Naive B cell (primary cell): ENCODE results near the gene PTPRH. TPM values are rescaled to one million over a fixed set of nuclear protein-coding genes. Genes with fewer than 3 reads are reported as not detected.
"Not testable (repeated sequence)": the region's sequence is repeated elsewhere in the genome, so short reads cannot be mapped to it uniquely, and the experiment has no call there.

Source experiments
- ATAC-seq, 2 donors: fragments of 150-1000 bp; cut with Tn5 transposase; 2 replicates each; pipeline ENCODE4 v1.10.0; 2021; ENCODE audit warnings: low read depth in 2 of 2, mild to moderate bottlenecking in 2 of 2, moderate library complexity in 2 of 2
- DNase-seq: peaks from one replicate; pipeline ENCODE4 v3.0.0; 2022
- H3K27ac Mint-ChIP-seq, 6 donors: one replicate each; pipeline ENCODE4 v1.8.0; 2020 to 2022; ENCODE audit warnings: mild to moderate bottlenecking in 6 of 6, mixed read lengths in 6 of 6, moderate library complexity in 5 of 6, inconsistent platforms in 2 of 6
- H3K27me3 Mint-ChIP-seq, 3 donors: one replicate each; pipeline ENCODE4 v1.8.0; 2021 to 2022; ENCODE audit warnings: mixed read lengths in 3 of 3, mild to moderate bottlenecking in 1 of 3
- H3K36me3 Mint-ChIP-seq, 2 donors: one replicate each; pipeline ENCODE4 v1.8.0; 2020 to 2022; ENCODE audit warnings: mixed read lengths in 2 of 2, inconsistent platforms in 1 of 2, mild to moderate bottlenecking in 1 of 2
- H3K4me1 Mint-ChIP-seq, 3 donors: one replicate each; pipeline ENCODE4 v1.8.0; 2020 to 2022; ENCODE audit warnings: mixed read lengths in 3 of 3, inconsistent platforms in 1 of 3, mild to moderate bottlenecking in 1 of 3, moderate library complexity in 1 of 3
- H3K4me3 Mint-ChIP-seq, 8 donors: one replicate each; pipeline ENCODE4 v1.8.0; 2020 to 2022; ENCODE audit warnings: mild to moderate bottlenecking in 8 of 8, mixed read lengths in 8 of 8, moderate library complexity in 8 of 8, inconsistent platforms in 2 of 8
- H3K9me3 Mint-ChIP-seq, 7 donors: one replicate each; pipeline ENCODE4 v1.8.0; 2020 to 2022; ENCODE audit warnings: mixed read lengths in 7 of 7, mild to moderate bottlenecking in 5 of 7, inconsistent platforms in 2 of 7, moderate library complexity in 1 of 7
- polyA plus RNA-seq, 6 donors: library from polyadenylated mRNA; unstranded; fragments of 300-500 nt; fragmentation: Illumina TruSeq; gene quantifications; one replicate each; pipeline ENCODE4 v1.2.3, GENCODE V29; 2021; ENCODE audit warnings: low read depth in 6 of 6

PTPRH gene
- polyA plus RNA-seq, 6 donors from 2014 or later: not detected

DNA sequence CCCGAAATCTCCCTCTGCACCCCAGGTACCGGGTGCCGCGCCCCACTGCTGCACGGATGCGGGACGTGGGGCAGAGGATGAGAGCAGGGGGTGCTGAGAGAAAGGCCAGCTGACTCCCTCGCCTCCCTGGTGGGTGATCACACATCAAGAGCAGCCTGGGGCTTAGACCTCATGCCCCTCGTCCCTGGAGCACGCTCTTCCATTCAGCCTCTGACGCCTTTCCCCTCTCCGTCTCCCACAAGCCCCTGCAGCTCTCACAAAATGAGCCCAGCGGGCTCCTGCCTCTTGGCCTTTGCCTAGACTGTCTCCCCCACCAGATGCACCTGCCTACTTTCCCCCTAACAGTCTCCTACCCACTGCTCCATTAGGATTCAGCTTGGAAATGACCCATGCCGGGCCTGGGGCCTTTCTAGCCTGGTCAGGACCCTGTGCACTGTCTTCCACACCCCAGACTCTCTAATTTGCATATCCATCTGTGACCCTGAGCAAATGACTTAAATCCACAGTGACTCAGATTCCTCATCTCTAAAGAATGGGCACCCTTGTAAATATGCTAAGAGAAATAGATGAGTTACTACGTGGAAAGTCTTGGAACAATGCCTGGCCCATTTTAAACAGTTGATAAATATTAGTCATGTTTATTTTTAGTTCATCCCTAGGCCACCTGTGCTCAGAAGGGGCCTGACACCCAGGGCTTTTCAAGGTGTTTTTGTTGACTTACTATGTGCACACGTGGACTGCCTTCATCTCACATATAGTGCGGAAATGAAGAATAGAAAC, 582 bp upstream of the PTPRH start:
- Mint-ChIP-seq H3K4me1 (peaks cover 0 to 4% (median 3%) of the 10 kb centered on the region in 3 donors), H3K36me3 (peaks cover 0 to 10% of the 10 kb centered on the region in 2 donors), H3K4me3 (peak overlapping the region in 1 of 8 donors; percentile 45), H3K27ac (peak overlapping the region in 2 of 6 donors; percentile 24 to 72), H3K27me3 (peaks cover 14 to 69% (median 51%) of the 10 kb centered on the region in 3 donors), H3K9me3 (peaks cover 5 to 24% (median 14%) of the 10 kb centered on the region in 7 donors)
- DNase-seq (no peak), ATAC-seq (no peak)

DNA sequence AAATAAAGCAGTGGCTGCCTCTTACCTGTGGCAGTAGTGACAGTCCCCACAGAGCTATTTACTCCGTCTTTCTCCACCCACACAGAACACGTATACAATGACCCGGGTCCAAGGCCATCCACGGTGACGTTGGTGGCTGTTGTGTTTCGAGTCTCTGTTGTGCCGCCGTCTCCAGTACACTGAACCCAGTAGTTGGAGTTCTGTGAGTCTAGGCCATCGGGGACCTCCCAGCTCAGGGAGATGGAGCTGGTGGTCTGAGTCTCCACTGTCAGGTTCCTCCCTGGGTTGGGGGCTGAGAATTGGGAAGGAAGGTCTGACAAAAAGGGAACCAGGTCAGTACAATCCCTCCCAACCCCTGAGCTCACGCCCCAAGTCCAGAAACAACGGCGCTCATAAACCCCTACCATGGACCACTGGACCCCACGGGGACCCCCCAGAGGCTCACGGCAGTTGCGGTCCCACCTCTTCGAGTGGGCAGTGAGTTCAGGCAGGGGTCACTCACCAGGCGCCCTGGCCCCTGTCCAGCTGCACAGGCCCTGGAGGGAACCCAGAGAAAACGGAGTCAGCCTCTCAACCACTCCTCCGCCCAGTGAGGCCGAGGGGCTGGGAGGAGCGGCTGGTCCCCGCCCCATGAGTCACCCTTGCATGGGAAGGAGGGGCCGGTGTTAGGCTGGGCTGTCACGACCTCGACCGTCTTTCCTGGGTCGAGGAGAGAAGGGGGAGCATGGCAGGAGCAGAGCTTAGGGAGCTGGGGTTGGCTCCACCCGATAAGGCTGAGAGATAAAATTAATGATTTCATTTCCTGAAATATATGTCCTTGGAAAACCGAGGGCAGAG, 2.4 kb downstream of the PTPRH start:
- H3K9me3 Mint-ChIP-seq: peaks cover 0 to 4% (median 0%) of the 10 kb centered on the region in 7 donors
- peaks cover 16 to 58% (median 52%) of the 10 kb centered on the region in 3 donors for H3K27me3 Mint-ChIP-seq
- H3K4me1 Mint-ChIP-seq: peaks cover 0 to 6% (median 4%) of the 10 kb centered on the region in 3 donors
- peak overlapping the region in 1 of 6 donors; percentile 39 for H3K27ac Mint-ChIP-seq
- no peak for ATAC-seq
- H3K4me3 Mint-ChIP-seq: no peak overlapping the region
- H3K36me3 Mint-ChIP-seq: peaks cover 0 to under 1% of the 10 kb centered on the region in 2 donors
- DNase-seq: no peak

DNA sequence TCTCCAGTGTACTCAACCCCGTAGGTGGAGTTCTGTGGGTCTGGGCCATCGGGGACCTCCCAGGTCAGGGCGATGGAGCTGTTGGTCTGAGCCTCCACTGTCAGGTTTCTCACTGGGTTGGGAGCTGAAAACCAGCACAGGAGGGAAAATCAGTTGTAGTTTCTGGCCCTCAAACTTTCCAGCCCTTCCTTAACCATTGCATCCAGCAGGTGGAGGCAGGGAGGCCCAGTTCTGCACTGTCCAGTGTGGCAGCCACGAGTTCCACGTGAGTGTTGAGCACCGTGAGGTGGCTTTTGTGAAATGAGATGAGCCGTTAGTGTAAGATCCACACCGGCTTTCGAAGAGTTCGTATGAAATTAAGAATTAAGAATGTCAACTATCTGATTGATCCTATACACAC, 7.1 kb downstream of the PTPRH start:
- DNase-seq, H3K27ac Mint-ChIP-seq, H3K4me3 Mint-ChIP-seq, H3K9me3 Mint-ChIP-seq, H3K36me3 Mint-ChIP-seq, H3K4me1 Mint-ChIP-seq: not testable (repeated sequence)
- ATAC-seq: peak in 1 of 2 donors; percentile 30
- H3K27me3 Mint-ChIP-seq: peaks cover 33 to 66% (median 64%) of the 10 kb centered on the region in 3 donors

DNA sequence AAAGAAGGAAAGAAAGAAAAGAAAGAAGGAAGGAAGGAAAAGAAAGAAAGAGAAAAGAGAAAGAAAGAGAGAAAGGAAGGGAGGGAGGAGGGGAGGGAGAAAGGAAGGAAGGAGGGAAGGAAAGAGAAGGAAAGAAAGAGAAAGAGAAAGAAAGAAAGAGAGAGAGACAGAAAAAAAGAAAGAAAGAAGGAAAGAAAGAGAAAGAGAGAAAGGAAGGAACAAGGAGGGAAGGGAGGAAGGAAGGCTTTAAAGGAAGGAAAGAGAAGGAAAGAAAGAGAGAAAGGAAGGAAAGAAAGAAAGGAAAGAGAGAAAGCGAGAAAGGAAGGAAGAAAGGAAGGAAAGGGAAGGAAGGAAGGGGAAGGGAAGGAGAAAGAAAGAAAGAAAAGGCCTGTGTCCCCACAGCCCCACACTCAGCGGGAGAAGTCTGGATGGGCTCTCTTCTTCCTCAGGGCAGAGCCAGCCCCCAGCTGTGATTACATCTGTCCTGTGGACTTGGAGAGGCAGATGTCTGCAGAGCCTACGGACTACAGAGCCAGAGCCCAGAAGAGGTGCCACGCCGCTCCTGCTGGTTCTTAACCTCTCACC, 9.6 kb downstream of the PTPRH start:
- no peaks in the 10 kb centered on the region for H3K36me3 Mint-ChIP-seq
- H3K27me3 Mint-ChIP-seq: peaks cover 31 to 57% (median 54%) of the 10 kb centered on the region in 3 donors
- H3K9me3 Mint-ChIP-seq: peaks cover 0 to 4% (median 0%) of the 10 kb centered on the region in 7 donors
- DNase-seq (no peak), ATAC-seq (no peak)
- no peak overlapping the region for H3K4me3 Mint-ChIP-seq
- no peak overlapping the region for H3K27ac Mint-ChIP-seq
- H3K4me1 Mint-ChIP-seq: peaks cover 0 to 8% (median 2%) of the 10 kb centered on the region in 3 donors

DNA sequence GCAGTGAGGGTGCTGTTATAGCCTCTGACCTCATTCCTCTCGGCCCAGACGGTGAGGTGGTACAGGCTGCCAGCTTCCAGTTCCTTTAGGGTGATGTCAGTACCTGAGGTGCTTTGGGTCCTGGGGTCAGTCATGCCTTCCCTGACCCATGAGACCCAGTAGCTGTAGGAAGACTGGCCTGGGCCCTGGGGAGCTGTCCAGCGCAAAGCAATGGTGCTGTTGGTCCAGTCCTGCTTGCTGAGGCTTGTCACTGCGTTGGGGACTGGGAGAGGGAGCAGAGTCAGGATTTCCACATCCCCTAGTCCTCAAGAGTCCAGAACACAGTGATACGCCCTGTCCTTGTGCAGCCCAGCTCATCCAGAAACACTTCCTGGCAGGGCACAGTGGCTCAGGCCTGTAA, 10.7 kb downstream of the PTPRH start:
- H3K4me1 Mint-ChIP-seq: peaks cover 0 to 8% (median 2%) of the 10 kb centered on the region in 3 donors
- no peak overlapping the region for H3K4me3 Mint-ChIP-seq
- no peak for DNase-seq
- peaks cover 0 to 4% (median 0%) of the 10 kb centered on the region in 7 donors for H3K9me3 Mint-ChIP-seq
- H3K36me3 Mint-ChIP-seq: no peaks in the 10 kb centered on the region
- no peak for ATAC-seq
- H3K27ac Mint-ChIP-seq: no peak overlapping the region
- H3K27me3 Mint-ChIP-seq: peaks cover 28 to 52% (median 48%) of the 10 kb centered on the region in 3 donors

DNA sequence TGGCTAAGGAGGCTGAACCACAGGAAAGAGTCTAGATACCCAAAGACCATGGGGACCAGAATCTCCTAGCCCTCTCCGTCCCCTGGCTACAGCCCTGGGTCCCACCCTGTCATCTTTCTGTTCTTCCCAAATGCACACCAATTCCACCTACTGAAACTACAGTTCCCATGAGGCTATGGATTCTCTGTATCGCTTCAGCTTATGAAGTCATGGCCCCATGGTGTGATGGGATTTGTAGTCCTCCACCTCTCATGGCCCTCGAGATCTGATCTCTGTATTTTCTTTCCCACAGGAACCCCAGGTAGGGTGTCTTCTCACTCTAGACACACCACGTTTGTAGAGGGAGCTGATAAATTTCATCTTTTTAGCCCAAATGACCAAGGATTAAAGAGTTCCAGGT, 11.8 kb downstream of the PTPRH start:
- Mint-ChIP-seq H3K4me3 (no peak overlapping the region), H3K27me3 (peaks cover 32 to 50% (median 45%) of the 10 kb centered on the region in 3 donors), H3K4me1 (peaks cover 0 to 8% (median 2%) of the 10 kb centered on the region in 3 donors), H3K27ac (no peak overlapping the region), H3K36me3 (no peaks in the 10 kb centered on the region), H3K9me3 (peaks cover 0 to 4% (median 0%) of the 10 kb centered on the region in 7 donors)
- DNase-seq (no peak), ATAC-seq (no peak)

DNA sequence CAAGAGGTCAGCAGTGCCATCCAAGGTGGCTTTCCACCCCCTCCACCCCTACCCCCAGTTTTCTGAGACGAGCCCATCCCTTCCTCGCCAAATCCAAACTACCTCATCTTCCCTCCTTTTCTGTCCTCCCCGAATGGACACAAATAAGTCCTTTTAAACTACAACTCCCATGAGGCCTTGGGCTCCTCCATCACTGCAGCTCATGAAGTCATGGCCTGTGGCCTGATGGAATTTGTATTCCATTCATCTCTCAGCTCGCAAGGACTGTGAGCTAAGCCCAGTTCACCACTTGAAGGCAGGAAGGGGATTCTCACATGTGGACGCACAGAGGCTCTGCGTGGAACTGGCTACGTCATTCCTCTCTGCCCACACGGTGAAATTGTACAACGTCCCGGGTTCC, 12.5 kb downstream of the PTPRH start:
- DNase-seq: no peak
- H3K9me3 Mint-ChIP-seq: peaks cover 0 to 4% (median 0%) of the 10 kb centered on the region in 7 donors
- peaks cover 0 to 5% (median 2%) of the 10 kb centered on the region in 3 donors for H3K4me1 Mint-ChIP-seq
- H3K36me3 Mint-ChIP-seq: no peaks in the 10 kb centered on the region
- H3K27me3 Mint-ChIP-seq: peaks cover 28 to 49% (median 45%) of the 10 kb centered on the region in 3 donors
- no peak overlapping the region for H3K27ac Mint-ChIP-seq
- peak overlapping the region in 1 of 8 donors; percentile 50 for H3K4me3 Mint-ChIP-seq
- no peak for ATAC-seq

DNA sequence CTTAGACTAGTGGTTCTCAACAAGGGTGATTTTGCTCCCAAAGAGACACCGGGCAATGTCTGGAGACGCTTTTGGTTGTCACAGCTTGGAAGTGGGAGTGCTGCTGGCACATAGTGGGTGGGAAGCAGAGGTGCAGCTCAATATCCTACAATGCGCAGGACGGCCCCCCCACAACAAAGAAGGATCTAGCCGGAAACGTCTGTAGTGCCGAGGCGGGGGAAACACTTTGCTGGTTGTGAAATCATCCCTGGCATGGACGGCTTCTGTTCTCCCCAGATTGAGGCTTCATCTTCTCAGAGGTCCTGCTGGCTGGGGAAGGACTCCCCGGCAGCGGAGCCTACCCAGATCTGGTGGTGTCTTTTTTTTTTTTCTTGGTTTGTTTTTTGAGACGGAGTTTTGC, 15.8 kb downstream of the PTPRH start:
- ATAC-seq: no peak
- no peak overlapping the region for H3K27ac Mint-ChIP-seq
- peaks cover 0 to 4% (median 0%) of the 10 kb centered on the region in 7 donors for H3K9me3 Mint-ChIP-seq
- DNase-seq: no peak
- peaks cover 13 to 41% (median 30%) of the 10 kb centered on the region in 3 donors for H3K27me3 Mint-ChIP-seq
- no peak overlapping the region for H3K4me3 Mint-ChIP-seq
- H3K36me3 Mint-ChIP-seq: no peaks in the 10 kb centered on the region
- H3K4me1 Mint-ChIP-seq: peaks cover 2 to 7% (median 5%) of the 10 kb centered on the region in 3 donors

DNA sequence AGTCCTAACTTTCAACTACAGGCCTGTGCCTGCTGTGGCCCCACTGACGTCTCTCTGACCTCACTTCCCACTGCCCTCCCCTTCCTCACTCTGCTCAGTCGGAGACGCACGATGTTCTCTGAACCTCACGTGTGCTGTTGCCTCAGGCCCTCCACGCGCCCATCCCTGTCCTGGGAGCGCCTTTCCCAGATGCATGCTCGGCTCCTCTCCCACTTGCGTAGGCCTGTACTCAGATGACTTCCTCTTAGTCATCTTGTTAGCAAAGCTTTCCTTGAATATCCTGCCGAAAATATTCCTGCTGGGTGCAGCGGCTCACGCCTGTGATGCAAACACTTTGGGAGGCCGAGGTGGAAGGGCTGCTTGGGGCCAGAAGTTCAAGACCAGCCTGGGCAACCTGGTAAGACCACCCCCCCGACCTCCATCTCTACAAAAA, 19.9 kb downstream of the PTPRH start:
- no peak for DNase-seq
- H3K4me1 Mint-ChIP-seq: peaks cover 3 to 6% (median 4%) of the 10 kb centered on the region in 3 donors
- H3K27ac Mint-ChIP-seq: no peak overlapping the region
- no peak overlapping the region for H3K4me3 Mint-ChIP-seq
- no peak for ATAC-seq
- peaks cover 0 to 2% (median 0%) of the 10 kb centered on the region in 7 donors for H3K9me3 Mint-ChIP-seq
- H3K36me3 Mint-ChIP-seq: no peaks in the 10 kb centered on the region
- peaks cover 8 to 46% (median 32%) of the 10 kb centered on the region in 3 donors for H3K27me3 Mint-ChIP-seq

DNA sequence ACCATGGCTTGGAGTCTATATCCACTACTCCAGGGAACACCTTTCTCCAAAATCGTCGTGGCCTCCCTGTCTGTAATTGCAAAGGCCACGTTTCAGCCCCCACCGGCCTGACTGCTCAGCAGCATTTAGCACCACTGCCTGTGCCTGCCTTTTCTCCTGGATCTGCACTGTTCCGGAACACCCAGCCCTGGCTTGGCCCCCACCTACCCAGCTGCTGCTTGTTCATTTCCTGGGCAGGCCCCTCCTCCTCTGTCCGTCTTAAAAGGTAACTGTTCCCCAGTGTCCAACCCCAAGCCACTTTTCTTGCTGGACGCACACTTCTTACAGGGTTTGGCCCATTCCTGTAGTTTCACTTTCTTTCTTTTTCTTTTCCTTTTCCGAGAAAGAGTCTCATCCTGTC, 20.7 kb downstream of the PTPRH start:
- Mint-ChIP-seq H3K4me1 (peaks cover 3 to 6% (median 4%) of the 10 kb centered on the region in 3 donors), H3K36me3 (no peaks in the 10 kb centered on the region), H3K9me3 (peaks cover 0 to 2% (median 0%) of the 10 kb centered on the region in 7 donors), H3K27ac (no peak overlapping the region), H3K27me3 (peaks cover 11 to 49% (median 39%) of the 10 kb centered on the region in 3 donors), H3K4me3 (no peak overlapping the region)
- DNase-seq (no peak), ATAC-seq (no peak)

DNA sequence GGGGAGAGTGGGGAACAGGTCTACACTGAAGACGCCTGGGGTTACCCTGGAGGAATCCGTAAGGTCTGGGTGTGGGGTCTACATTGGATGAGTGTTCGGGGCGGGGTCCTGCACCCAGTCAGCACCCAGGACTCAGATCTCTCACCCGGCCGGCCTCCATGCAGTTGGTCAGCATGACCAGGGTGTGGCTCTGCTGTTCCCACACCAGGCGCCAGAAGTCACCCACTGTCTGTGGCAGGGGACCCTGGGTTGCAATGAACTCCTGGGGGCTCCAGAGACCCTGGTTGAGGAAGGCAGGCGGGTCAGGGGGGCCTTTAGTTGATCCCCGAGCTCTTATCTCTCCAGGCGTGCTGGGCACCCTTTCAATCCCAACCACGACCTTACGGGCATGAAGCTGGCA, 23.2 kb downstream of the PTPRH start:
- peaks cover 14 to 55% (median 47%) of the 10 kb centered on the region in 3 donors for H3K27me3 Mint-ChIP-seq
- no peaks in the 10 kb centered on the region for H3K36me3 Mint-ChIP-seq
- H3K4me3 Mint-ChIP-seq: no peak overlapping the region
- DNase-seq (no peak), ATAC-seq (no peak)
- H3K27ac Mint-ChIP-seq: peak overlapping the region in 2 of 6 donors; percentile 24 to 92
- peaks cover 3 to 6% (median 5%) of the 10 kb centered on the region in 3 donors for H3K4me1 Mint-ChIP-seq
- peaks cover 0 to 2% (median 0%) of the 10 kb centered on the region in 7 donors for H3K9me3 Mint-ChIP-seq

DNA sequence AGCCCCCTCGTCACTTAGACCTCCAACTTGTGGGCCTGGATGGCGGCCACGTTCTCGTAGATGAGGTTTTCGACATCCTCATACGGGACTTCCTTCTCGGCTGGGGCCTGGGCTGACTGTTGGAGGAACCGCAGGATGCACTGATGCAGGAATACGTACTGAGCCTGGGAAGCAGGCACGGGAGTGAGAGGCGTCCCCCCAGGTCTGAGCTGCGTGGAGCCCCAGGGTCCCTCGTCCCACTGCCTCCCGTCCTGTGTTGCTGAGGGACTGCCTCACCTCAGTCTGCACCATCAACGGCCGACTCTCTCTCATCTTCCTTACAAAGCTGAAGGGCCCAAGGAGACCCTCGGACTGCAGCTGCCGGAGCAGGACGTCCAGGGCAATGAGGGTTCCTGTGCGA, 27.6 kb downstream of the PTPRH start:
- DNase-seq (no peak), ATAC-seq (no peak)
- peaks cover 24 to 29% (median 28%) of the 10 kb centered on the region in 3 donors for H3K4me1 Mint-ChIP-seq
- peak overlapping the region in 4 of 6 donors; percentile 52 to 100 (median 83) for H3K27ac Mint-ChIP-seq
- H3K27me3 Mint-ChIP-seq: peaks cover 39 to 90% (median 84%) of the 10 kb centered on the region in 3 donors
- peaks cover 0 to 6% (median 0%) of the 10 kb centered on the region in 7 donors for H3K9me3 Mint-ChIP-seq
- H3K36me3 Mint-ChIP-seq: no peaks in the 10 kb centered on the region
- H3K4me3 Mint-ChIP-seq: peak overlapping the region in 3 of 8 donors; percentile 24 to 75 (median 32)
